Naive B cell (primary cell): ENCODE results near the gene MFSD6. TPM values are rescaled to one million over a fixed set of nuclear protein-coding genes. Genes with fewer than 3 reads are reported as not detected.
"Not testable (repeated sequence)": the region's sequence is repeated elsewhere in the genome, so short reads cannot be mapped to it uniquely, and the experiment has no call there.

Experiments used
- ATAC-seq, 2 donors: fragments of 150-1000 bp; cut with Tn5 transposase; 2 replicates each; pipeline ENCODE4 v1.10.0; 2021; ENCODE audit warnings: low read depth in 2 of 2, mild to moderate bottlenecking in 2 of 2, moderate library complexity in 2 of 2
- DNase-seq: peaks from one replicate; pipeline ENCODE4 v3.0.0; 2022
- H3K27ac Mint-ChIP-seq, 6 donors: one replicate each; pipeline ENCODE4 v1.8.0; 2020 to 2022; ENCODE audit warnings: mild to moderate bottlenecking in 6 of 6, mixed read lengths in 6 of 6, moderate library complexity in 5 of 6, inconsistent platforms in 2 of 6
- H3K27me3 Mint-ChIP-seq, 3 donors: one replicate each; pipeline ENCODE4 v1.8.0; 2021 to 2022; ENCODE audit warnings: mixed read lengths in 3 of 3, mild to moderate bottlenecking in 1 of 3
- H3K36me3 Mint-ChIP-seq, 2 donors: one replicate each; pipeline ENCODE4 v1.8.0; 2020 to 2022; ENCODE audit warnings: mixed read lengths in 2 of 2, inconsistent platforms in 1 of 2, mild to moderate bottlenecking in 1 of 2
- H3K4me1 Mint-ChIP-seq, 3 donors: one replicate each; pipeline ENCODE4 v1.8.0; 2020 to 2022; ENCODE audit warnings: mixed read lengths in 3 of 3, inconsistent platforms in 1 of 3, mild to moderate bottlenecking in 1 of 3, moderate library complexity in 1 of 3
- H3K4me3 Mint-ChIP-seq, 8 donors: one replicate each; pipeline ENCODE4 v1.8.0; 2020 to 2022; ENCODE audit warnings: mild to moderate bottlenecking in 8 of 8, mixed read lengths in 8 of 8, moderate library complexity in 8 of 8, inconsistent platforms in 2 of 8
- H3K9me3 Mint-ChIP-seq, 7 donors: one replicate each; pipeline ENCODE4 v1.8.0; 2020 to 2022; ENCODE audit warnings: mixed read lengths in 7 of 7, mild to moderate bottlenecking in 5 of 7, inconsistent platforms in 2 of 7, moderate library complexity in 1 of 7
- polyA plus RNA-seq, 6 donors: library from polyadenylated mRNA; unstranded; fragments of 300-500 nt; fragmentation: Illumina TruSeq; gene quantifications; one replicate each; pipeline ENCODE4 v1.2.3, GENCODE V29; 2021; ENCODE audit warnings: low read depth in 6 of 6

MFSD6 gene
- 10 to 100 TPM in 4 of 6 donors, 1 to 10 TPM in 2; 2.0 to 16.7 (median 12.0) TPM for polyA plus RNA-seq

- no peaks in the 10 kb centered on the region for H3K27me3 Mint-ChIP-seq
- ATAC-seq, result peak; percentile 50 to 52
- peak within 1 kb of the TSS; percentile 89 to 97 (median 97) for H3K27ac Mint-ChIP-seq
- no peaks in the 10 kb centered on the region for H3K36me3 Mint-ChIP-seq
- H3K4me1 Mint-ChIP-seq, result peaks cover 17 to 25% (median 20%) of the 10 kb centered on the region in 3 donors
- H3K4me3 Mint-ChIP-seq, result peak within 1 kb of the TSS; percentile 78 to 95 (median 92)
- no peaks in the 10 kb centered on the region for H3K9me3 Mint-ChIP-seq
- DNase-seq, result peak; percentile 47
Measured at GRCh38 chr2:190407662-190408537, at the start of gene MFSD6. Gene MFSD6, plus strand, starts transcription at chr2:190408355. Its CDS starts 27,675 bp downstream, at chr2:190436030.

- H3K9me3 Mint-ChIP-seq, ATAC-seq, H3K36me3 Mint-ChIP-seq, DNase-seq, H3K27me3 Mint-ChIP-seq: not testable (repeated sequence)
- Mint-ChIP-seq H3K4me1 (peaks cover 10 to 27% (median 10%) of the 10 kb centered on the region in 3 donors), H3K27ac (peak overlapping the region in 5 of 6 donors; percentile 45 to 96 (median 78)), H3K4me3 (peak overlapping the region in 7 of 8 donors; percentile 49 to 97 (median 77))
Measured at GRCh38 chr2:190358655-190359448, 49.3 kb upstream of the MFSD6 start.

DNA sequence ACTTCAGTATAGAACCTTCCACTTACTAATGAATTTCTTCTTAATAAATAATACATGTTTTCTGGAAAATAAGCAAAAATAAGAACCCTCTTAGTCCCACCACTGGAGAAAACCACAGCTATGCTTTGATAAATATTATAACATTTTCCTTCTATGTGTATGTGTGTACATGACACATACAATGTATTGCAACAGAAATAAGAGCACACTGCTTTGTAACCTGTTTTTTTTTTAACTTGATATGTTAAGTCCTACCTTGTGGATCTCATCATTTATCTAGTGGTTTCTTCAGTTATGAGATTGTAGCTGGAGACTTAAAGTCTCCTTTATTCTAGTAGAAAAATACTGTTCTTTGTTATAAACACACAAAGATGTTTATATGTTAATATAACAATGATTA, 47.6 kb upstream of the MFSD6 start:
- peak overlapping the region; percentile 91 to 98 (median 94) for H3K4me3 Mint-ChIP-seq
- ATAC-seq (no peak), DNase-seq (no peak)
- H3K4me1 Mint-ChIP-seq, result peaks cover 10 to 27% (median 10%) of the 10 kb centered on the region in 3 donors
- no peaks in the 10 kb centered on the region for H3K27me3 Mint-ChIP-seq
- peak overlapping the region in 3 of 6 donors; percentile 30 to 96 (median 84) for H3K27ac Mint-ChIP-seq
- H3K9me3 Mint-ChIP-seq, result no peaks in the 10 kb centered on the region
- H3K36me3 Mint-ChIP-seq, result no peaks in the 10 kb centered on the region

- Mint-ChIP-seq H3K4me1 (peaks cover 10 to 27% (median 10%) of the 10 kb centered on the region in 3 donors), H3K36me3 (no peaks in the 10 kb centered on the region), H3K27ac (peak overlapping the region in 1 of 6 donors; percentile 84), H3K4me3 (peak overlapping the region in 6 of 8 donors; percentile 91 to 97 (median 94)), H3K9me3 (no peaks in the 10 kb centered on the region), H3K27me3 (no peaks in the 10 kb centered on the region)
- DNase-seq (no peak), ATAC-seq (no peak)
Measured at GRCh38 chr2:190360965-190361364, 47.2 kb upstream of the MFSD6 start.

DNA sequence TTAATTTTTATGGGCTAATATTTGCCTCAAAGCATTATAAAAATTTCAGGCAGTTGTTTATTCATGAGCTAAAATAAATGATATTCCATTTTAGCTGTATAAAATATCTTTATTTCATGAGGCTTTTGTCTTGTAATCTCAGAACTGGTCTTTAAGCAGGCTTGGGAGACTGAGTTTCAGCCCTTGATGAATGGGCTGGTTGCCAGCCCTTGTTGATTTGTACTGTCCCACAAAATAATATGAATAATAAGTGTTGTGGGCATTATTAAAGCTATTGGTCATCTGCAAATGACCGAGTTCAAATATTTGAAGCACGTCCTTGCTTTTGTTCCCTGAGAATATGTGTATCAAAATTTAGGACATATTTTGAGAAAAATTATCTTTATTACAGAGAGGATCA, 46.6 kb upstream of the MFSD6 start:
- peak overlapping the region in 2 of 8 donors; percentile 2 to 8 for H3K4me3 Mint-ChIP-seq

DNA sequence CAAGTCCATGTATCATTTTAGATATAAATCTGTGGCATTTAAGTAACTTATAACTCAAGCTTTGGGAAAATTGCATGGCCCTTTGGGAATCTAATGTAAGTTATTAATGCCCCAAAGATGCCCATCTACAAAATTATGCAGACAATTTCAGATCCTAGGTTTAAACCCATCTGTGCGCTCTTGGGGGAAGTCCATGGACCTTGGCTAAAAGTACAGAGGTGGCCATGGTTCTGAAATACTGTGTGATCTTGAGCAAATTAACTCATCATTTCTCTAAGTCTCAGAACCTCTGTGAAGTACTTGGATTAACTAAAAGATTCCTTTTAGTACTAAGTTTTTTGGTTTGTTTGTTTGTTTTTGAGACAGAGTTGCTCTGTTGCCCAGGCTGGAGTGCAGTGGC, 45.3 kb upstream of the MFSD6 start:
- no peaks in the 10 kb centered on the region for H3K27me3 Mint-ChIP-seq
- peaks cover 10 to 27% (median 10%) of the 10 kb centered on the region in 3 donors for H3K4me1 Mint-ChIP-seq
- no peak overlapping the region for H3K27ac Mint-ChIP-seq
- H3K9me3 Mint-ChIP-seq, result no peaks in the 10 kb centered on the region
- DNase-seq (no peak), ATAC-seq (no peak)
- no peak overlapping the region for H3K4me3 Mint-ChIP-seq
- no peaks in the 10 kb centered on the region for H3K36me3 Mint-ChIP-seq

More for the DNA sequence above, 46.6 kb upstream of the MFSD6 start:
- H3K27ac Mint-ChIP-seq, result no peak overlapping the region
- H3K36me3 Mint-ChIP-seq, result no peaks in the 10 kb centered on the region
- no peak for ATAC-seq
- H3K9me3 Mint-ChIP-seq, result no peaks in the 10 kb centered on the region
- DNase-seq, result no peak
- H3K27me3 Mint-ChIP-seq, result no peaks in the 10 kb centered on the region
- H3K4me1 Mint-ChIP-seq, result peaks cover 10 to 27% (median 10%) of the 10 kb centered on the region in 3 donors

DNA sequence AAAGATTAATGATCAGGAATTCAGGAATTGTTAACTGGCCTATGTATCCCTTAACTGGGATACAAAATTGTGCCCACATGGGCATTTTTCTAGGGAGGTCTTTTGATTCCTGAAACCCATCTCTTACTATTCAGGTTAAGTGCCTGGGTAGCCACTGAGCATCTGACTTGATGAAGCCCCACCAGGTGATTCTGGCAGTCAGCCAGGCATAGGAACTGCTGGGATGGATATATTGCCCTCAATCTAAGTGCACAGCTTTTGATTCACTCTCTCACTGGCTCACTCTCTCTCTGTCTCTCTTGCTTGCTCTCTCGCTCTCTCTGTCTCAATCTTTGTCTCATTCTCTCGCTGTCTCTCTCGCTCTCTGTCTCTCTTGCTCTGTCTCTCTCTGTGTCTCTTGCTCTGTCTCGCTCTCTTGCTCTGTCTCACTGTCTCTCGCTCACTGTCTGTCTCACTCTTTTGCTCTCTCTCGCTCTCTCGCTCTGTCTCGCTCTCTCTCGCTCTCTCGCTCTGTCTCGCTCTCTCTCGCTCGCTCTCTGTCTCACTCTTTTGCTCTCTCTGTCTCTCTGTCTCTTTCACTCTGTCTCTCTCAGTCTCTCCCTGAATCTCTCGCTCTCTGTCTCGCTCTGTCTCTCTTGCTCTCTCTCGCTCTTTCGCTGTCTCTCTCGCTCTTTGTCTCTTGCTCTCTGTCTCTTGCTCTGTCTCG, 42.5 kb upstream of the MFSD6 start:
- no peak overlapping the region for H3K4me3 Mint-ChIP-seq
- peaks cover 0 to 10% (median 4%) of the 10 kb centered on the region in 3 donors for H3K4me1 Mint-ChIP-seq
- DNase-seq (no peak), ATAC-seq (no peak)
- no peak overlapping the region for H3K27ac Mint-ChIP-seq
- H3K27me3 Mint-ChIP-seq, result no peaks in the 10 kb centered on the region
- H3K9me3 Mint-ChIP-seq, result no peaks in the 10 kb centered on the region
- H3K36me3 Mint-ChIP-seq, result peaks cover 0 to 14% of the 10 kb centered on the region in 2 donors

DNA sequence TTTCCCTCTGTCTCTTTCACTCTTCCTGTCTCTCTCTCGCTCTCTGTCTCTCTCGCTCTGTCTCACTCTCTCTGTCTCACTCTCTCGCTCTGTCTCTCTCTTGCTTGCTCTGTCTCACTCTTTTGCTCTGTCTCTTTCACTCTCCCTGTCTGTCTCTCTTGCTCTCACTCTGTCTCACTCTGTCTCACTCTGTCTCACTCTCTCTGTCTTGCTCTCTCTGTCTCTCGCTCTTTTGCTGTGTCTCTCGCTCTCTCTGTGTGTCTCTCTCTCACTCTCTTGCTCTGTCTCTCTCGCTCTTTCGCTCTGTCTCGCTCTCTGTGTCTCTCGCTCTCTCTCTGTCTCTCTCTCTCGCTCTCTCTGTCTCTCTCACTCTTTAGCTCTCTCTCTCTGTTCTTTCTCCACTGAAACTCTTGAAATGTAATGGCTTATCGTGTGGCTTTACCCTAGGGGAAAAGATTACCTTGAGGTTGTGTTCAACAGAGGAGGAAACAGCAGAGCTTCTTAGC, 41.9 kb upstream of the MFSD6 start:
- DNase-seq (no peak), ATAC-seq (no peak)
- Mint-ChIP-seq H3K4me3 (no peak overlapping the region), H3K9me3 (no peaks in the 10 kb centered on the region), H3K36me3 (peaks cover 0 to 14% of the 10 kb centered on the region in 2 donors), H3K27ac (no peak overlapping the region), H3K4me1 (peaks cover 0 to 6% (median 4%) of the 10 kb centered on the region in 3 donors), H3K27me3 (no peaks in the 10 kb centered on the region)

DNA sequence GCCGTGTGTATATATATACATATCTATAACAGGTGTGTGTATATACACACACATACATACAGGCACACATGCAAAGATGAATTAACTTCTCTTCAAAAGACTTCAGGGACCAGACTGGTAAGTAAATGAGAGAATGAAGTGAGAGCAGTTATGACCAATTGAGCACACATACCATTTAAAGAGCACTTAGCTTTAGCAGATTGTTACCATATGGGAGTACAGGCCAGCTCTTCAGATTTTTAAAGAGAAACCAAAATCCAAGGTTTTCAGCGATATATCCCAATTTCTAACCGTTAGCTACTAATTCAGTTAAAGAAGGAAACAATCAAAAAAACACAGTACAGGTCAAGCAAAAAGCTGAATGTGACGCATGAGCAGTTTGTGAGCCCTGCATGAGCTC, 41.1 kb upstream of the MFSD6 start:
- no peaks in the 10 kb centered on the region for H3K27me3 Mint-ChIP-seq
- ATAC-seq (no peak), DNase-seq (no peak)
- peaks cover 0 to 14% of the 10 kb centered on the region in 2 donors for H3K36me3 Mint-ChIP-seq
- no peak overlapping the region for H3K4me3 Mint-ChIP-seq
- no peak overlapping the region for H3K27ac Mint-ChIP-seq
- no peaks in the 10 kb centered on the region for H3K9me3 Mint-ChIP-seq
- H3K4me1 Mint-ChIP-seq, result peaks cover 0 to 6% (median 2%) of the 10 kb centered on the region in 3 donors

DNA sequence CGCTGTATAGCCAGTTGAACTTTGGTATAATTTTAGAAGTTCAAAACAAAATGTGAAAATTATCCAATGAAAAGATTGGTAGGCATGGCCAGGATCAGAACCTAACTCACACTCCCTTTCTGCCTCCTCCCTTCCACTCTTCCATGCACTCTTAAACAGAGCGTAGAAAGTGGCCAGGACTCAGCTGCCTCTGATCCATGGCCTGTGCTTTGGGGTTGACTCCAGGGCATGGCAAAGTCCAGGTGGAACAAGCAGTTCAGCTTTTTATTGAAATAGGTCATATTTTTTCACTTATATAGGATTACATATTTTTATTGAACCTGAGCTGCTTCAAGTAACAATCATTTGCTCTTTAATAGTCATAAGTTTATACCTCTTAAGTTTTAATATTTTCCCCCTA, 38.5 kb upstream of the MFSD6 start:
- Mint-ChIP-seq H3K36me3 (peaks cover 0 to 14% of the 10 kb centered on the region in 2 donors), H3K4me3 (no peak overlapping the region), H3K4me1 (peaks cover 0 to 4% (median 0%) of the 10 kb centered on the region in 3 donors), H3K9me3 (no peaks in the 10 kb centered on the region), H3K27me3 (no peaks in the 10 kb centered on the region), H3K27ac (peak overlapping the region in 1 of 6 donors; percentile 82)
- no peak for DNase-seq
- ATAC-seq, result no peak

GRCh38 chr2:190376083-190376482, 32.1 kb upstream of the MFSD6 start:
- Mint-ChIP-seq H3K27me3 (no peaks in the 10 kb centered on the region), H3K27ac (no peak overlapping the region), H3K4me1 (peaks cover 0 to 4% (median 0%) of the 10 kb centered on the region in 3 donors), H3K36me3 (no peaks in the 10 kb centered on the region), H3K9me3 (peaks cover 0 to 4% (median 0%) of the 10 kb centered on the region in 7 donors), H3K4me3 (no peak overlapping the region)
- no peak for DNase-seq
- no peak for ATAC-seq

DNA sequence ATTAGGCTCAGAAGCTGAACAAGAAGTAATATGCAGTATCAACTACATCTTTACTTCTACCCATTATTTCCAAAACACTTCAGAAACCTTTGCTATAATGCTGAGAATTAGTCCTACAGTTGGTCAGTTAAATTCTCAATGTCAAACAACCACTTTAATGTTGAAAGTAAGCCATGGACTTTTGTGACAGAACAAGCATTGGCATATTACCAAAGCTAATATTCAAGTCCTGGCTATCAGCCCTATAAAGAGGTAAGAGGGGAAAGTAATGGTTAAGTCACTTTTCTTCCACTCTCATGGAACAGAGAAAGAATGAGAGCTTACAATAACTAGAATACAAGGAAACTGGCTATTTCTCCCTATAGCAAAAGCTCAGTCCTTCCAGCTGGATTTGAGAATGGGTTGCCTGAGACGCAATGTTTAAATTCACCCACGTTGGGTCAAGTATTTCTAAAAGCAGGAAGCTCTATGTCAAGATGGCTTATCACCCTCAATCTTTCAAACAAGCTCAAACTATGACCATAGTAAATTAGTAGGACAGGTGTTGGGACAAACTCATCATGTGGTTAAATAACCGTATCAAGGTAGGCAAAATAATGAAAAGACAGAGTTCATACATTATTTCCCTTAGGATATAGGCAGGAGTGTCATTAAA, 31.4 kb upstream of the MFSD6 start:
- H3K27ac Mint-ChIP-seq, result peak overlapping the region in 1 of 6 donors; percentile 9
- peaks cover 0 to 4% (median 0%) of the 10 kb centered on the region in 7 donors for H3K9me3 Mint-ChIP-seq
- ATAC-seq (no peak), DNase-seq (no peak)
- no peaks in the 10 kb centered on the region for H3K27me3 Mint-ChIP-seq
- H3K4me1 Mint-ChIP-seq, result peaks cover 0 to 4% (median 0%) of the 10 kb centered on the region in 3 donors
- no peak overlapping the region for H3K4me3 Mint-ChIP-seq
- H3K36me3 Mint-ChIP-seq, result no peaks in the 10 kb centered on the region
